ENCODE measurements around the gene REG1B.

The REG1B gene

GRCh38 chr2:79087785-79088364 is at the start of gene REG1B:
Gene REG1B, minus strand, starts transcription at chr2:79087993. Its CDS starts 381 bp downstream, at chr2:79087612.
- no peak for DNase-seq

- no peak for DNase-seq
Observed at GRCh38 chr2:79131687-79132086, 43.9 kb upstream of the REG1B start.

GRCh38 chr2:79129804-79130203 is 42.0 kb upstream of the REG1B start:
- DNase-seq, result no peak

- no peak for DNase-seq
Observed at GRCh38 chr2:79129260-79129659, 41.5 kb upstream of the REG1B start.

GRCh38 chr2:79128406-79128805 is 40.6 kb upstream of the REG1B start:
- DNase-seq, result no peak

- no peak for DNase-seq
Observed at GRCh38 chr2:79125721-79125985, 37.9 kb upstream of the REG1B start.

- no peak for DNase-seq
Observed at GRCh38 chr2:79124907-79125720, 37.3 kb upstream of the REG1B start.

GRCh38 chr2:79122676-79123075 is 34.9 kb upstream of the REG1B start:
- no peak for DNase-seq

GRCh38 chr2:79120194-79120713 is 32.5 kb upstream of the REG1B start, which contains the start of gene REG1A:
Gene REG1A, plus strand, starts transcription at chr2:79120488. Its CDS starts 374 bp downstream, at chr2:79120862.
- no peak for DNase-seq

- DNase-seq, result no peak
Observed at GRCh38 chr2:79116997-79117928, 29.5 kb upstream of the REG1B start.

- no peak for DNase-seq
Observed at GRCh38 chr2:79114797-79115494, 27.2 kb upstream of the REG1B start.

GRCh38 chr2:79112269-79112668 is 24.5 kb upstream of the REG1B start:
- no peak for DNase-seq

GRCh38 chr2:79105259-79105658 is 17.5 kb upstream of the REG1B start:
- DNase-seq, result no peak

- no peak for DNase-seq
Observed at GRCh38 chr2:79103214-79103613, 15.4 kb upstream of the REG1B start.

- no peak for DNase-seq
Observed at GRCh38 chr2:79101024-79101423, 13.2 kb upstream of the REG1B start.

- no peak for DNase-seq
Observed at GRCh38 chr2:79100285-79100684, 12.5 kb upstream of the REG1B start.

- DNase-seq, result no peak
Observed at GRCh38 chr2:79099140-79099686, 11.4 kb upstream of the REG1B start.

- DNase-seq, result no peak
Observed at GRCh38 chr2:79097843-79098242, 10.1 kb upstream of the REG1B start.

- no peak for DNase-seq
Observed at GRCh38 chr2:79090693-79091092, 2.9 kb upstream of the REG1B start.

GRCh38 chr2:79086255-79086654 is 1.5 kb downstream of the REG1B start:
- DNase-seq, result no peak

- no peak for DNase-seq
Observed at GRCh38 chr2:79085382-79085781, 2.4 kb downstream of the REG1B start.

- DNase-seq, result no peak
Observed at GRCh38 chr2:79084495-79085135, 3.2 kb downstream of the REG1B start.

Measured in COR-L47 (cell line).